Hepatic stellate cell (primary cell): ENCODE results near the gene STEAP2.
"Not testable (repeated sequence)": the region's sequence is repeated elsewhere in the genome, so short reads cannot be mapped to it uniquely, and the experiment has no call there.

ENCODE experiments used
- DNase-seq: peaks from one replicate; pipeline ENCODE4 v3.0.0; 2011; ENCODE audit warnings: low spot score

The STEAP2 gene

DNA sequence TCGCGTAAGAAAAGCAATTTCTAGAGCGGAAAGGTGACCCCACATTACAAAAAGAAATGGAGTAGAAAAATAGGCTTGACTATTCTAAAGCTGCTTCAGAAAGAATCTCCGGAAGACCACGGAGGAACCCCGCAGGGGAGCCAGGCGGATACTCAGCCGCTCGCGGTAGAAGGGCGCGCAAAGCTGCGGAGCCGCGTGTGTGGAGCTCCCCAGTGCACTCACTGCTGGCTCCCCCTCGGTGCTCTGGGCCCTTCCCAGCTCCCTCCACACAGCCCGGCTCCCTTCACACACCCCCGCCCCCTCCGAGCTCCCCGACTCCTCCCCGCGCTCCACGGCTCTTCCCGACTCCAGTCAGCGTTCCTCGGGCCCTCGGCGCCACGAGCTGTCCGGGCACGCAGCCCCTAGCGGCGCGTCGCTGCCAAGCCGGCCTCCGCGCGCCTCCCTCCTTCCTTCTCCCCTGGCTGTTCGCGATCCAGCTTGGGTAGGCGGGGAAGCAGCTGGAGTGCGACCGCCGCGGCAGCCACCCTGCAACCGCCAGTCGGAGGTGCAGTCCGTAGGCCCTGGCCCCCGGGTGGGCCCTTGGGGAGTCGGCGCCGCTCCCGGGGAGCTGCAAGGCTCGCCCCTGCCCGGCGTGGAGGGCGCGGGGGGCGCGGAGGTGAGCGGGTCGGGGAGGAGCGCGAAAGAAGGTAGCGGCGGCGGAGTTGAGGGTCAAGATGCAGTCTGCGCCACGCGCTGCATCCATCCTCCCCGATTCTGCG lies at the start of gene STEAP2:
Gene STEAP2, plus strand, starts transcription at position 350 of the 758 bp plus-strand sequence. CDS start 13,343 bp downstream, outside the sequence.
- DNase-seq: peak; percentile 78

DNA sequence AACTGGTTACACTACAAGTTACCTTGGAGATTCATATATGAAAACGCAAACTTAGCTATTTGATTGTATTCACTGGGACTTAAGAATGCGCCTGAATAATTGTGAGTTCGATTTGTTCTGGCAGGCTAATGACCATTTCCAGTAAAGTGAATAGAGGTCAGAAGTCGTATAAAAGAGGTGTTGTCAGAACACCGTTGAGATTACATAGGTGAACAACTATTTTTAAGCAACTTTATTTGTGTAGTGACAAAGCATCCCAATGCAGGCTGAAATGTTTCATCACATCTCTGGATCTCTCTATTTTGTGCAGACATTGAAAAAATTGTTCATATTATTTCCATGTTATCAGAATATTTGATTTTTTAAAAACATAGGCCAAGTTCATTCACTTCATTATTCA lies 48.0 kb upstream of the STEAP2 start:
- DNase-seq: no peak

DNA sequence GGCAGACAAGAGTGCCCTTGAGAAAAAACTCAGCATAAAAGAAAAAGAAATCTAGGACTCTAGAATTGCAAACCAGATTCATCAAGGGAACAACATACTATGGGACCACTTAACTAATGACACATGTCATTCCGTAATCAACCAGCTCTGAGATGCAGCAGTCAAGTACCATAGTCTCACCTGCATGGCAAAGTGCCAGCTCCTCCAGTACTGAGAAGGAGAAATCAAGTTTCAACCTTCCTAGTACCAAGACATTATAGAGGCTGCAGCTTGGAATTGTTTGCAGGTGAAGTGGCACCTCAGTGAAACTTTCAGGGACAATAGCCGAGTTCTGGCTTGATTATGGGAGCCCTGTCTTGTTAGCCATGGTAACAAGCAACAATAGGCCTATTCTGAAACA lies 45.8 kb upstream of the STEAP2 start:
- no peak for DNase-seq

DNA sequence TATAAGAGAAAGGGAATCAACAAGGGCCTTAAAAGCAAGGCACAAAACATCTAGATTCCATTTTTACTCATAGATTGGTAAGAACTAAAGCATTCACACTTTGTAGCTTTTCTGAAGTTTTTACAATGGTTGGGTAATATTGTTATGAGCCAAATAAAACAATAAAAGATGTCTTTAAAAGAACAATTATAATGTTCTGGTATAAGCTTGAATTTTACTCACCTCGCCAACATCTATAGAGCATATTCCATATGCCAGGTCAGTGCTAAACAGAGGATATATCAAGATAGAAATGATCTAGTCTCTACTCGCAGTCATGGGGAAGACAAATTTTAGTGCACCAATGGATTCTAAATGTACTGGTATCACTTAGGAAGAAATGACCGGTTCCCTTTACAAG lies 45.4 kb upstream of the STEAP2 start:
- DNase-seq: no peak

DNA sequence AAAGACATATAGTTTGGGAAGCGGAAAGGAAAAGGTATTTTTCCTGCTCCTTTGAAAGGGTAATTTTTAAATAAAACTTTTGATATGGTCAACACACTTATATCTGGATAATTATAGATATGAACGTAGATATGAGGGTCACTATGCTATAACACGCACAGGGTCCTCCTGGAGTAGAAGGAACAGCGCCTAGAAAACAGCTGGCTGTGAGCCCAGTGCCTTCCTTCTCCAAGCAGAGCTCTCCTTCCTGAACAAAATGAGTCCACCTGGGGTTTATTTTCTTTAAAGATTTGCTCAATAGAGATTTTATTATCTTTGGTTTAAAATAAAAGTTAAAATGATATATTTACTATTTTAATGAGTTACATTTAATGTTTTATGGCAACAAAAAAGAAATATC lies 44.2 kb upstream of the STEAP2 start:
- no peak for DNase-seq

DNA sequence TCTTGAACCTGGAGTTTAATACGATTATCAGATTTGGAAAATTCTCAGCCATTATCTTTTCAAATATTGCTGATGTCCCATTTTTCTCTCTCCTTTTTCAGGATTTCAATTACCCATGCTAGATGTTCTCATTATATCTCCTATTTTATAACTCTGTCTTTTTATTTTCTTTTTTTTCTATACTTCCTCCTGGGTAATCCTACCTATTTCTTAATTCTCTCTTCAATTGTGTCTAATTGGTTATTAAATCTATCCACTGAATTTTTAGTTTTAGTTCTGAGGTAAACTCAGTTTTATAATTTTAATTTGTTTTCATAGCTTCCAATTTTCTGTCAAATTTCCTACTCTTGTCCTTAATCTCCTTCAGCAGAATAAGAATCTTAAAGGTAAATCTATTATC lies 41.6 kb upstream of the STEAP2 start:
- no peak for DNase-seq

DNA sequence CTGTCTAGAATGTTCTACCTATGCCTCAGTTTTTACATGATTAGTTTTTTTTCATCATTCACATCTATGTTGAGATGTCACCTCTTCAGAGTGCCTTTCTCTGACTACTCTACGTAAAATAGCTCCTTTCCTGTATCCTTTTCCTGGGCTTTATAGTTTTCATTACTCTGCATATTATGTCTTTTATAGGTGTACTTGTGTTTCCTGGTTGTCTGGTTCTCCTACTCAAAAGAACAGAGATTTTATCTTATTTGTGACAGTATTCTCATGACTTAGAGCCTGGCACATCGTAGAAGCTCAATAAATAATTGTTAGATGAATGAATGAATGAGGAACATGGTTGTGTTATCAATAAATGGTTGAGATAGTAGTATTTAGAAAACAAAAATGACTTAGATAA lies 39.4 kb upstream of the STEAP2 start:
- DNase-seq: no peak

DNA sequence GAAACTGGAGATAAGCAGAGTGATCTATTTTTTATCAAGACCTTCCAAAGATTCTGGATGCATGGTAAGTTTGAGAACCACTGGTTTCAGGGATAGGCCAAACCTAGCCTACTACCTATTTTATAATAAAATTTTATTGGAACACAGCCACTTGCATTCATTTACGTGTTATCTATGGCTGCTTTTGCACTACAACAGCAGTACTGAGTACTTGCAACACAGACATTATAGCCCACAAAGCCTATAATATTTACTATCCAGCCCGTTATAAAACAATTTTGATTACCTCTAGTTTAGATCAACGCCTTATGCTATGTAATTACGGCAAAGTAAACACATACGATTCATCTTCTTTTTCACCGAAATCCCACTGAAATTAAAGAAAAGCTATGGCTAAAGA lies 38.9 kb upstream of the STEAP2 start:
- no peak for DNase-seq

DNA sequence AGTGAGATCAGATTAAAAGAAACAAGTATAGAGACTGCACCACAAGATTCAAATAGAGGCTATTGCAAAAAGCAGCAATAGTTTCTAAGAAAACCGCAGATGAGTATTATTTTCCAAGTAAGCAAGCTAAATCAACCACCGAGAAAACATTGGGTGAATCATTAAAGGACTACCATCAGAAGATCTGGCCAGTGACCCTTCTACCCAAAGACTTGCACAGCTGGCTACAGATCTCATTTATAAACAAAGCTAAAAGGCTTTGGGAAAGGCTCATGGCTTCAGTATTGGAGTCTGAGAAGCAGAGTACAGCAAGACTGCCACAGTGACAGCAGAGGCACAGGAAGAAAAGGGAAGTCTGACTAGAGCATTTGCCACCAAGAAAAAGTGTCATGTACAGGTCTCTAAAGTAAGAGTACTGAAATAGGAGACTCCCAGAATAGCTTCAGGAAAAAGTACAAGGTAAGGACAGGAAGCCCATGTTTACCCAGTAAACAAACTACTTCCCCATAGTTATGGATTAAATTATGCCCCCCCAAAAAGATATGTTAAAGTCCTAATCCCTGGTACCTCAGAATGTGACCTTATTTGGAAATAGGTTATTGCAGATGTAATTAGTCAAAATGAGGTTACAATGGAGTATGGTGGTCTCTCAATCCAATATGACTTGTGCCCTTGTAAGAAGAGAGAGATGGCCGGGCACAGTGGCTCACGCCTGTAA lies 38.3 kb upstream of the STEAP2 start:
- DNase-seq: no peak

DNA sequence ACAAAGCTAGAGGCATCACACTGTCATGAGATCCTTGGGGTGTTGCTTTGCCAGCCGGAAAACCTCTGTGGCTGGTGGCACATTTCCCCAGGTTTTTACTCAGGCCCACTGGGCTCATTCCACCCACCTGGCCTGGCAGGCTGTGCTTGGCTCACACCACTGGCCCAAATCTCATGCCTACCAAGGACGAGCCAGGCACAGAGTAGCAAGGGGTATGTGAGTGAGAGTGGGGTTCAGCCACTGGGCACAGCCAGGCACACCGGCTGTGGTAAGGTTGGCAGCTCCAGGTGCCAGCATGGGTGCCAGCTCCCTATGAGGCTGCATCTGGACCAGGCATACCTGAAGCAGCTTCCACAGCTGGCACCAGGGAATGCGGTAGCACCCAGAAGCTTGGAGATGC lies 35.9 kb upstream of the STEAP2 start:
- no peak for DNase-seq

DNA sequence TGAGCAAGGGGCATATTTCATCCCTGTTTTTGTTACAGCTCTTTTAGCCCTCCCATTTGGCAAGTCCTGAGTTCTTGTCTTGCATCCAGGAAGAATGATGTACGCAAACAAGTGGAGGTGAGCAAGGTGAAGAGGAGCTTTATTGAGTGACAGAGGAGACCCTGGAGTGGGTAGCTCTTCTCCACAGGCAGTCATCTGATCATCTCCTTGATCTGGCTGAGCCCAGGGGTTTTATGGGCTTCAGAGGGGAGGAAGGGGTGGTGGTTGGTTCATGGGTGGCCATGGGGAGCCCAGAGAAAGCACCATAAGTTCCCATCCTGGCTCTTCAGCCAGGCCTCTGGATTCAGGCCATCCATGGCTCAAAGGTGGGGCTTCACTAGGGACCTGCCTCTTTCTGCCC lies 35.3 kb upstream of the STEAP2 start:
- DNase-seq: no peak

DNA sequence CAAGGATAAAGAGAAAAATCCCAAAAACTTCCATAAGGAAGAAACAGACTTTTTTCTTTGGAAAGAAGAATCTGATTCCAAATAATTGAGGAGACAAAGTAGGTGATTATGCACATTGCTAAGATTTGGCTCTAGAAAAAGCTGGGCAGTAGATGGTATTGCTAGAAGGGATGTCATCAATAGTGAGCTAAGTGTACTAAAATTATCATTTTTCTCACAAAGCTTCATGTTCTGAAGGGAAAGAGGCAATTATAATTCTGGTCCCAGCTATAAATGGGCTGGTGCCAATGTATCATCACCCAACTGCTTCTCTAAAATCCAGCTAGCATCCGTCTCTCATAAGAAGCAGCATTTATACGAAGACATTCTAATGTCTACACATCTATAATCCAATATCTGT lies 33.4 kb upstream of the STEAP2 start:
- no peak for DNase-seq

DNA sequence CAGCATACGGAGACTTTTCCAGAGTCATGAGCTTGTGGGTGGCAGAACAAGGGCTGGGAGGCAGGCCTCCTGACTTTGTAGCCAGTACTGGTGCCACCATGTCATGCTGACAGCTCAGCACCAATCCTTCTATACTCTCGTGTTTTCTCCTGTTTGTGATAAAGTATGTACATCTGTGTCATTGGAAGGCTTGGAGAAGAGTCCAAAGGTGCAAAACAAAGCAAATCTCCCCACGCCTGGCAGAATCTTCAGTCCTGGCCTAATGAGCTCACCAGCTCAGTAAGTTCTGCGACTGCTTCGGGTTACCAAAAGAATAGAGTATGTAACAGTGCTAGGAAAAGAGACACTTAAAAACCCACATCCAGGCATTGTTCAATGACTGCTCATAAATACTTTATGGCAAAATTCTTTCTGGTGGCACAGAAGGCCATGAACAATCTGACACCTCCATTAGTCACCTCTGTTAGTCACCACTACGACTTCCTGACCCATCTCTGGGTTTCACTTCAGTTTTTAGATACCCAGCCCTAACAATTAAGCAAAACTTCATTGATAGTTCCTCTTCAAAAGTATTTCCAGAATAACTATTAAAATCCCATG lies 32.8 kb upstream of the STEAP2 start:
- peak; percentile 8 for DNase-seq

DNA sequence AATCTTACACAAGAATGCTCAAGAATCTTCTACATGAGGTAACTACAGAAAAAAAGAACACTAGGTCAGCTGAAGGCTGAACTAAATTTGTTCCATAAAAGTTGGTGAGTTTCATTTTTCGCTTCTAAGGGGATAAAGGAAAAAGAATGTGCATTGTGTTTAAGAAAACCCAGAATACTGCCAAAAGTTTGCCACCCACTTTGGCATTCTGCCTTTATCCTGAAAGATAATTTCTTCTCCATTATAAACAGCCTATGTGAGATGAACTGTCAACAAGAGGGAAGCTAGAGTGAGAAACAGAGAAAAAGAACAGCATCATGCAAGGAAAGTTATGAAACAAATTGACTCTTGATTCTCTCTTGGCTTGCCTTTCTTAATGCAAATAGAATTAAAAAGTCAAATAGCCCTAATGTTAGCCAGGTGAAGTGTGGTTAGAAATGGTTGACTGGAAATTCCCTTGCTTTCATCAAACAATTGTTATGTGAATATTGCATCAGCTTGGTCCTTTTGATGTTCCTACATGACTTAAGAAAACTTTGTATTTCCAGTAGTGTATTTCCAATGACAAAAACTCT lies 31.4 kb upstream of the STEAP2 start:
- DNase-seq: no peak

DNA sequence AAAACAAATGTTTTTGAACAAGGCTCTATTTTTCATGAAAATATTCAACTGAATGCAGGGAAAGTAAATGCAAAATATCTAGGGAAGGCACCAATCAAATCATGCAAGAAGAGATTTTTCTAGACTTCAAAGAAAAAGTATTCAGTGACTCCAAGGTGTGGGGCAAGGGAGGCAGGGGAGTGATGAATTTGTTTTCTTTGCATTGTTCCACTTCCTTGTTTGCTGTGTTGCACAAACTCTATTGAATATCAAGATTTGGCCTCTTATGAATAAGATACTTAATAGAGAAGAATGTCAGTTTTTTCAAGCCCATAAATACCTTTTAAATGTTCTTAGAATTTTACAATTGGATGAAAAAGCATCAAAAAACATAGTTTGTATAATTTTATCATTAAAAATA lies 30.9 kb upstream of the STEAP2 start:
- no peak for DNase-seq

DNA sequence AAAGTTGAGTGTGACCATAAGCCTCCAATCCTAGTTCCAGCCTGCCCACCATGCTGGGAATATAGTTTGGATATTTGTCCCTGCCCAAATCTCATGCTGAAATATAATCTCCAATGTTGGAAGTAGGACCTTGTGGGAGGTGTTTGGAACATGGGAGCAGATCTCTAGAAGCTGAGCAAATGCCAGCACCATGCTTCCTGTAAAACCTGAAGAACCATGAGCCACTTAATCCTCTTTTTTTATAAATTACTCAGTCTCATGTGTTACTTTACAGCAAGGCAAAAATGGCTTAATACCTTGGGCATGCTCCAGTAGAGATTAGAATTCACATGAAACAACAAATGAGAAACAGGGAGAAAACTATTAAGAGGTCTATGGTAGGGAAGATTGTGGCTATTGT lies 30.1 kb upstream of the STEAP2 start:
- DNase-seq: no peak

DNA sequence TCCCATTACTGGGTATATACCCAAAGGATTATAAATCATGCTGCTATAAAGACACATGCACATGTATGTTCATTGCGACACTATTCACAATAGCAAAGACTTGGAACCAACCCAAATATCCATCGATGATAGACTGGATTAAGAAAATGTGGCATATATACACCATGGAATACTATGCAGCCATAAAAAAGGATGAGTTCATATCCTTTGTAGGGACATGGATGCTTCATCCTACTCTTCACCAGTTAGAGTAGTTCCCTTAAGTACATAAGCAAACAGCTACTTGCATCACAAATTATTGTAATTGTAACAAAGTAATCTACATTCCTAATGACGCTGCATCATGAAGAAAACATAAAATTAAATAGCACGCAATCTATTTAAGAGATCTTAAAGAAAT lies 25.2 kb upstream of the STEAP2 start:
- not testable (repeated sequence) for DNase-seq

DNA sequence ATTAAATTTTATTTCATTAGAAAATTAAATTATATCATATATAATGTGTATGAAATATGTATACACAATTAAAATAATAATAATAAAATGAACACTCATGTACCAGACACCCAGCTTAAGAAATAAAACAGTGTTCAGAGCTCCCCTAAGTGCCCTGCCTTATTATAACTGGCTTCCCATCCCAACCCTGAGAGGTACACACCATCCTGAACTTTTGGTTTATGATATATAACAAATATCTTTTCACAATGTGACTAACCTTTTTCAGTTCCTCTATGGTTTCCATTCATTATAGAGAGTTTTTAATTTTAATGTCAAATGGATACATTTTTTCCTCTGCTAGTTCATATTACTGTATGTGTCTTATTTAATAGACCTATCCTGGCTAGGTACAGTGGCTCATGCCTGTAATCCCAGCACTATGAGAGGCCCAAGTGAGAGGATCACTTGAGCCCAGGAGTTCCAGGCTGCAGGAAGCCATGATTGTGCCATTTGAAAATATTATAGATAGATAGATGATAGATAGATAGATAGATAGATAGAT lies 24.0 kb upstream of the STEAP2 start:
- no peak for DNase-seq

DNA sequence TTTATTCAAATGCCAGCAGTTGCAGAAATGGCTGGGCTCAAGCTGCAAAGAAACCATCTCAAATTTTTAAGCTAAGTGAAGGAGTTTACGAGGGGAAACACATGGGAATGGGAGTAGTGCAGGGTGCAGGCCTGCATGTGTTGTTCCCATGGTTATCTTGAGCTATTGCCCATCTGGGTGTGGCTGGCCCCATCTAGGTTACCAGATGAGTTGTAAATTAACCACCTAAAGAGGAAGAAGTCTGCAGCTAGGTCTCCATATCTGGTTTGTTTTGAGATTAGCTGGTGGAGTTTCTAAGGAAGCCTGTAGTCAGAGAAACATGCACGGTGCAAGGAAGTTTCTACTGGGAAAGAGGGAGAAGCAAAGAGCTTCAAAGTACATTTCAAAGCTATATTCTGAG lies 23.3 kb upstream of the STEAP2 start:
- no peak for DNase-seq

DNA sequence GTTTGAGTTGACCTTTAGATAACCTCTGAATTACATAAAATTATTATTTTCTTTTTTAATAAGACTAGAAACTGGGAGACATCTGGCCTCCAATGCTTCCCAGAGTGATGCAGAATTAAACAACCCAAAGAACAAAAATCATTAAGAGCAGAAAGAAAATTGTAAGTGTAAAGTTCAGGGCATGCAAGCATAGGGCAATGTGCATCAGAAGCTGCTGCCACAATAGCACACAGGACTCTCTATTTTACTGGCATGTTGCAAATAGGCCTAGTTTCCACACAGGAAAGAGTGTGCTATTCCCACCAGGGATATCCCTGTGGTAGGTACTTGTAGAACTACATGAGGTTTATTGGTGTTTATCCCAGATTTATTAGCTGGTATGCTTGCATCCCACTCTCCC lies 20.5 kb upstream of the STEAP2 start:
- DNase-seq: no peak

DNA sequence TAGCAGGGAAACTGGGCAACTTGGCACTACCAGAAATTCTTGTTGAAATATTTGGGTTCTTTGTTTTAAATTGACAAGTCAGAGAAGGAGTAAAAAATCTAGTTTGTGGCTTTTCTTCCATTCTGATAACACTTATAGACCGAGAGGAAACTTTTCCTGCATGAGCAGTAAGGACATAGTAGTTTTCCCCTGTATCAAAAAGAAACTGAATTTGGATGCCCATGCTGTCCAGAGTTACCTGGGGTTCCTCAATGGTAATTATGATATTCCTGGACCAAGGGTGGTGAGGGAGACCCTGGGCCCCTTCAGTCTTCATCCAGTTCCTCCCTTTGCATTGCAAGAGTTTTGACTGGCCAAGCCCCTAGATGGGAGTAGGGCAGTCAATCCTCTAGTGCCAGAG lies 19.9 kb upstream of the STEAP2 start:
- no peak for DNase-seq

DNA sequence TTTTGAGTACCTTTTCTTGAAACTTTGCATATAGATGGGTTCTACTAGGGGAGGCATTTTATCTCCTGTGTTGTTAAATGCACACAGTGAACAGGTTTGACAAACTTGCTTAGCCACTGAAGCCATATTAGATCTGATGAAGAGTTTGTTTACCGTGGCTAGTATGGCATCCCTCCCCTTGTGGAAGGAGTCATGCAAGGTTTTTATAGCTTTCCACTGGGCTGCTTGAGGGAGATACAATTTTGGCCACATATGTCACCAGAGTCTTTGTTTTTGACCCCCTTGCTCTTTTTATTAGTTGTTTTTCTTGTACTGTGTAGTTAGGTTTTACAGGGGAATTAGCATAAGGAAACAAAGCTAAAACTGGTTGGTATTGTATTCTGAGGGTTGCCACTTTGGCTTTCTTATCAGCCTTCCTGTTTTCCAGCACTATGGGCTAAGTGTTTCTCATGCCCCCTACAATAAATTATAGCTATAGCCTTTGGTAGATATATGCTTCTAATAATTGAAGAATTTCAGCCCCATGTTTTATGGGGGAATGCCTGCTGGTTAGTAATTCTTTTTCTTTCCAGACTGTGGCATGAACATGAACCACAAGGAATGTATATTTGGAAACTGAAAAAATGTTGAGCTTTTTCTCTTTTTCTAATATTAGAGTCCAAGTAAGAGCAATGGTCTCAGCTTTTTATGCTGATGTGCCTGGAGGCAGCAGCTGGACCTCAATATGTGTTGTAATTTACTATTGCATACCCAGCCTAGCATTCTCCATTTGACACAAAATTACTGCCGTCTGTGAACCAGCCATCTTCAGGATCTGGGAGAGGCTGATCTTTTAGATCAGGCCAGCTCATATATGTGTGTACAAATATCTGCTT lies 18.4 kb upstream of the STEAP2 start:
- DNase-seq: no peak
